ENCODE data around the gene CDK7.

- TF ChIP-seq CTCF (IDR thresholded peaks at IDR 0.05) (no peak), POLR2A (IDR thresholded peaks at IDR 0.05) (no peak)
These were observed 57.6 kb downstream of the CDK7 start for GRCh38 chr5:69292306-69292705.
